SK-N-MC (cell line): ENCODE measurements around the gene TSPAN5.
"Not testable (repeated sequence)": the region's sequence is repeated elsewhere in the genome, so short reads cannot be mapped to it uniquely, and the experiment has no call there.

Source experiments
- DNase-seq: peaks from one replicate; pipeline ENCODE4 v3.0.0-alpha.2; 2011; ENCODE audit warnings: low read depth, low spot score
- H3K27ac ChIP-seq: fragments of 200-600 bp; sonication (generic); 2 replicates; pipeline ENCODE4 v1.5.1; 2016; ENCODE audit warnings: mixed run types
- H3K36me3 ChIP-seq: fragments of 200-600 bp; sonication (generic); 2 replicates; pipeline ENCODE4 v1.6.1; 2017; ENCODE audit warnings: antibody characterized with exemption, low read length, mixed read lengths; ENCODE audit not compliant: insufficient read depth
- H3K4me3 ChIP-seq: fragments of 200-600 bp; sonication (generic); 2 replicates; pipeline ENCODE4 v1.5.1; 2016
- H3K9ac ChIP-seq: fragments of 200-600 bp; sonication (generic); 2 replicates; pipeline ENCODE4 v1.8.0; 2017; ENCODE audit warnings: mixed run types, mixed read lengths; ENCODE audit not compliant: insufficient read length
- H3K9me3 ChIP-seq: fragments of 200-600 bp; sonication (generic); 2 replicates; pipeline ENCODE4 v1.6.1; 2017; ENCODE audit warnings: low read depth, mild to moderate bottlenecking, antibody characterized with exemption, low read length, moderate library complexity, mixed read lengths
- EZH2 ChIP-seq: fragments of 200-600 bp; sonication (generic); IDR thresholded peaks from one replicate; pipeline ENCODE4 v1.6.1; 2017; ENCODE audit warnings: antibody characterized with exemption
- FOXP2 ChIP-seq: optimal IDR thresholded peaks from 2 replicates; pipeline ENCODE3; 2011; ENCODE audit warnings: mild to moderate bottlenecking, moderate library complexity; ENCODE audit not compliant: insufficient read depth; ENCODE audit errors: extremely low read length, control extremely low read depth
- POLR2AphosphoS5 ChIP-seq: IDR thresholded peaks from 2 replicates; pipeline ENCODE4 v1.6.1; 2012; ENCODE audit warnings: mild to moderate bottlenecking, low read depth, low read length, borderline replicate concordance

The TSPAN5 gene

DNA sequence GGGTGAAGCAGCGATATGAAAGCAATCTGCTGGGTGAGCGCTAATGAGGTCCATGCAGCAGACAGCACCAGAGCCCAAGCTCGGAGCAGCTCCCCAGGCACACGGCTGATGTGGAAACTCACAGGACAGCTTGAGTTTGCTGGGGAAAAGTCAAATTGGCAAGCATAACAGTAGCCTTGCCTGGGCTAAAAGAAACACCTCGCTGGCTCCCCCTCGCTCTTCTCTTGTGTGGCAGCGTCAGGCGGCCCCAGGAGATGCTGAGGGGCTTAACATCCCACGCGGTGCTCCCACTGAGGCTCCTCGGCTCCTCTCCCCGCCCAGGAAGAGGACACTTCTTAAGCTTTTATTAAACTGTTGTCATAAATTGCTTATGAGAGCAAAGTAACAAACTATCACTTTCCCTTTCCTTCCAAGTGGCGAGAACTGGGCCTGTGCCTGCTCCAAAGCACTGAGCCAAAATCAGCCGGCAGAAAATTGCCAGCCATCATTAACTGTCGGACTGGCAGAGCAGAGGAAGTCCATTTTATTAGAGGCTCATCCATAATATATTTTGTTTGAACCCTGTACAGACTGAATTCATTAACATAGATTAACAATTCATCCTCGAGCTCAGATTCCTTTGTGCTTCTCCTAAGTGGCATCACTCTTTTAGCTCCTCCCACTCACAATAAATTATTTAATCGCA lies 111.4 kb downstream of the TSPAN5 start:
- peak overlapping the region; percentile 58; the same call in 1 of the 2 replicates for H3K27ac ChIP-seq
- H3K4me3 ChIP-seq, result peak overlapping the region; percentile 74
- TF ChIP-seq FOXP2 (no peak), EZH2 (no peak), POLR2AphosphoS5 (no peak)
- H3K9ac ChIP-seq, result peak overlapping the region; percentile 56
- H3K36me3 ChIP-seq, result no peaks in the 10 kb centered on the region
- DNase-seq, result no peak
- no peaks in the 10 kb centered on the region for H3K9me3 ChIP-seq

- TF ChIP-seq POLR2AphosphoS5 (no peak), EZH2 (no peak), FOXP2 (no peak)
Measured at GRCh38 chr4:98544818-98545414, 113.5 kb downstream of the TSPAN5 start.

DNA sequence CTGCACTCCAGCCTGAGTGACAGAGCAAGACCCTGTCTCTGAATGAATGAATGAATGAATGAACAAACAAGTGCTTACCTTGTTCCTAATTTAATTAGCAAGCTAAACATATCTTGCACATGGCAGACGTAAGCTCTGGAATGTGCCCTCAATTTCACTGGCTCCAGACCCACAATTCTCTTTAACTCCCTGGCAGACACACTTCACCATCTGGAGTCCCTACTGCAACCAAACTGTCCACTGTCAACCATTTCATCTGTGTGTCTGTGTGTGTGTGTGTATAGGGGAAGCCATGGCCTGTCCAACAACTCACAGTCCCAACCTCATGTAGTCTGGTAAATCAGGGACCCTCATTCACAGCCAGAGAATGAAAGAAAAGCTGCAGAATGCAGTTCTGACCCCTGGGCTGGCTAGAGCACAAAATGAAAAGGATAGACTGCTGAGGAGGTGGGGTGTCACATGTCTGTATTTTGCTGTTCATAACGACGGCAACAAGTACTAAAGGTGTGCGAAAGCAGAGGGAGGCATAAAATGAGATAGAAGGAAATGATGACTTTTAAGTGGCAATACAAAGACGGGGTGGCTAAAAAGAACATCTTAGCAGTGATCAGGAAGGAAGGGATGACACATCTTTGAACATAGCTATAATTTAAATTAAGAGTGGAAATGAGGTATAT lies 114.1 kb downstream of the TSPAN5 start:
- no peaks in the 10 kb centered on the region for H3K36me3 ChIP-seq
- no peak overlapping the region for H3K9ac ChIP-seq
- no peak overlapping the region for H3K27ac ChIP-seq
- DNase-seq, result no peak
- TF ChIP-seq FOXP2 (no peak), EZH2 (no peak)
- H3K4me3 ChIP-seq, result no peak overlapping the region
- H3K9me3 ChIP-seq, result no peaks in the 10 kb centered on the region

More at GRCh38 chr4:98544818-98545414, 113.5 kb downstream of the TSPAN5 start:
- H3K9ac ChIP-seq, result no peak overlapping the region
- H3K9me3 ChIP-seq, result no peaks in the 10 kb centered on the region
- DNase-seq, result no peak
- no peak overlapping the region for H3K27ac ChIP-seq
- no peak overlapping the region for H3K4me3 ChIP-seq
- H3K36me3 ChIP-seq, result no peaks in the 10 kb centered on the region

DNA sequence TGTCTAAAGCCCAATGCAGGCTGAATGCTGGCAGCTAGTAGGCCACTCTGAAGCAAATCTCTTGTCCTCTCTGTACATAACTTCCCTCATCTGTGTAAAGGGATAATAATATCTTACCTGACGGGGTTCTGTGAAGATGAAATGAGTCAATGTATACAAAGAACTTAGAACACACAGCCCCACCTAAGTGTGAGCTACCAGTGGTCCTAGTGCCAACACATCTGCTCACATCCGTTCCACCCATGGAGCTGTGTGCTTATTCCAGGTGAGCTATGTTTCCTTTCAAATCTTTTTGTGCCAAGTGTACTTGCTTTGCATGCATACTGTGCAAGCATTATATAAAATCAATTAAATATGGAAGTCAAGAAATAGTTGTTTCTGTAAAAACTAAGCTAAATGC lies 116.4 kb downstream of the TSPAN5 start:
- Histone ChIP-seq H3K9ac (no peak overlapping the region), H3K9me3 (no peaks in the 10 kb centered on the region), H3K27ac (no peak overlapping the region), H3K4me3 (no peak overlapping the region), H3K36me3 (no peaks in the 10 kb centered on the region)
- TF ChIP-seq POLR2AphosphoS5 (no peak), EZH2 (no peak), FOXP2 (no peak)
- no peak for DNase-seq

- Histone ChIP-seq H3K9me3 (no peaks in the 10 kb centered on the region), H3K27ac (no peak overlapping the region), H3K4me3 (no peak overlapping the region), H3K36me3 (no peaks in the 10 kb centered on the region), H3K9ac (no peak overlapping the region)
- no peak for DNase-seq
- TF ChIP-seq EZH2, result no peak
- no peak for TF ChIP-seq POLR2AphosphoS5
- no peak for TF ChIP-seq FOXP2
Measured at GRCh38 chr4:98540803-98541202, 117.6 kb downstream of the TSPAN5 start.

DNA sequence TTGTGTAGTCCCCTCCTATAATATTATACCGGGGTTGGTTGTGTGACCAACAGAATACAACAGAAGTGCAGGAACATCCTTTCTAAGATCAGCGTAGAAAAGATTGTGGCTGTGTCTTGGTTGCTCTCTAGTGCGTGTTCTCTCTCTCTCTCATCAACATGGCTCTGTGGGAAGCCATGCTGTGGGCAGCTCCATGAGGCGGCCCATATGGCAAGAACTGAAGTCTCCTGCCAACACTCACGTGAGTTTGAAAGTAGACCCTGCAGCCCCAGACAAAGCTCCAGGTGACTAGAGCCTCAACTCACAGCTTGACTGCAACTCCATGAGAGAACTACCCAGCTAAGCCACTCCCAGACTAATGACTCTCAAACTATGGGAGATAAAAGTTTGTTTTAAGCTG lies 118.7 kb downstream of the TSPAN5 start:
- H3K9ac ChIP-seq, result no peak overlapping the region
- no peaks in the 10 kb centered on the region for H3K36me3 ChIP-seq
- TF ChIP-seq FOXP2, result no peak
- no peak for TF ChIP-seq POLR2AphosphoS5
- no peak for TF ChIP-seq EZH2
- H3K27ac ChIP-seq, result no peak overlapping the region
- DNase-seq, result no peak
- H3K4me3 ChIP-seq, result no peak overlapping the region
- no peaks in the 10 kb centered on the region for H3K9me3 ChIP-seq

- H3K27ac ChIP-seq, result no peak overlapping the region
- H3K9ac ChIP-seq, result no peak overlapping the region
- no peak overlapping the region for H3K4me3 ChIP-seq
- no peak for DNase-seq
- TF ChIP-seq POLR2AphosphoS5 (no peak), EZH2 (no peak), FOXP2 (no peak)
- no peaks in the 10 kb centered on the region for H3K36me3 ChIP-seq
- H3K9me3 ChIP-seq, result no peaks in the 10 kb centered on the region
Measured at GRCh38 chr4:98539299-98539698, 119.1 kb downstream of the TSPAN5 start.

DNA sequence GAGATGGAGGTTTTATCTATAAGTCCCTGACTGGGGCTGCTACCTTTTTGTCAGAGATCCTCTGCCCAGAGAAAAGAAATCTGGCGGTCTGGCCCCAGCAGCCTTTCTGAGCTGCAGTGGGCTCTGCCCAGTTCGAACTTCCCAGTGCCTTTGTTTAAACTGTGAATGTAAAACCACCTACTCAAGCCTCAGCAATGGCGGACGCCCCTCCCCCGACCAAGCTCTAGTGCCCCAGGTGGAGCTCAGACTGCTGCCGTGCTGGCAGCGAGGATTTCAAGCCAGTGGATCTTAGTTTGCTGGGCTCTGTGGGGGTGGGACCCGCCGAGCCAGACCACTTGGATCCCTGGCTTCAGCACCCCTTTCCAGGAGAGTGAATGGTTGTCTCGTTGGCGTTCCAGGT lies 121.8 kb downstream of the TSPAN5 start:
- H3K36me3 ChIP-seq, result no peaks in the 10 kb centered on the region
- no peak for DNase-seq
- H3K9ac ChIP-seq, result no peak overlapping the region
- no peak overlapping the region for H3K4me3 ChIP-seq
- no peak overlapping the region for H3K27ac ChIP-seq
- H3K9me3 ChIP-seq, result no peaks in the 10 kb centered on the region
- TF ChIP-seq POLR2AphosphoS5, result no peak
- TF ChIP-seq EZH2, result no peak
- no peak for TF ChIP-seq FOXP2

DNA sequence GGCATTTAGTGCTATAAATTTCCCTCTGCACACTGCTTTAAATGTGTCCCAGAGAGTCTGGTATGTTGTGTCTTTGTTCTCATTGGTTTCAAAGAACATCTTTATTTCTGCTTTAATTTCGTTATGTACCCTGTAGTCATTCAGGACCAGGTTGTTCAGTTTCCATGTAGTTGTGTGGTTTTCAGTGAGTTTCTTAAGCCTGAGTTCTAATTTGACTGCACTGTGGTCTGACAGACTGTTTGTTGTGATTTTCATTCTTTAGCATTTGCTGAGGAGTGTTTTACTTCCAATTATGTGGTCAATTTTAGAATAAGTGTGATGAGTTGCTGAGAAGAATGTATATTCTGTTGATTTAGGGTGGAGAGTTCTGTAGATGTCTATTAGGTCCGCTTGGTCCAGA lies 124.3 kb downstream of the TSPAN5 start:
- not testable (repeated sequence) for H3K9ac ChIP-seq, H3K4me3 ChIP-seq, DNase-seq, H3K27ac ChIP-seq, H3K9me3 ChIP-seq, H3K36me3 ChIP-seq
